GM12878 (cell line): Measurements from ENCODE around the gene HIVEP3. TPM values are rescaled to one million over a fixed set of nuclear protein-coding genes. Genes with fewer than 3 reads are reported as not detected.

ENCODE experiments used
- ATAC-seq: fragments of 200-7000 bp; cut with Tn5 transposase; 3 replicates; pipeline ENCODE4 v1.9.1; 2020; ENCODE audit warnings: mild to moderate bottlenecking, moderate library complexity
- BruUV-seq: library from RNA; stranded (reverse); fragments of 400-500 nt; replicated peaks from 2 replicates; lab custom pipeline; 2021; lab: Mats Ljungman, UMichigan
- CTCF ChIA-PET: fragments of 300-600 bp; sonication (Branson Sonifier 250); formaldehyde crosslinking; extraction: SDS; loops from one replicate; lab custom pipeline; 2021; ENCODE audit warnings: inconsistent platforms; lab: Yijun Ruan, JAX
- POLR2A ChIA-PET: fragments of 350-600 bp; formaldehyde crosslinking; extraction: SDS; loops from one replicate; lab custom pipeline; 2021; ENCODE audit warnings: inconsistent platforms; lab: Charles Lee
- RAD21 ChIA-PET: fragments of 300-600 bp; sonication (Branson Sonifier 250); formaldehyde crosslinking; loops from one replicate; lab custom pipeline; 2023; ENCODE audit warnings: antibody characterized with exemption; ENCODE audit not compliant: unreplicated experiment; lab: Charles Lee
- SMC1A ChIA-PET: fragments of 300-600 bp; sonication (Branson Sonifier 250); formaldehyde crosslinking; loops from one replicate; lab custom pipeline; 2023; ENCODE audit not compliant: unreplicated experiment, uncharacterized antibody; lab: Charles Lee
- DNase-seq: peaks from one replicate; pipeline ENCODE4 v3.0.0-alpha.2; 2011; ENCODE audit warnings: low read depth, low spot score
- FAIRE-seq: peaks from 3 replicates; lab custom pipeline; 2011; peaks lifted over from hg19 to GRCh38; lab: Jason Lieb, UNC
- H2AFZ ChIP-seq: 2 replicates; pipeline ENCODE4 v1.6.0; 2011; ENCODE audit warnings: low read depth, low read length, control low read depth; ENCODE audit not compliant: control insufficient read depth
- H3K27ac ChIP-seq: 2 replicates; pipeline ENCODE4 v1.5.1; 2011; ENCODE audit warnings: control low read depth; ENCODE audit not compliant: control insufficient read depth, insufficient read depth
- H3K27me3 ChIP-seq, 2 experiments: replicated peaks in 1 of 2; 2 replicates each; pipeline versions ENCODE4 v1.6.0 to v1.6.1; 2011; ENCODE audit warnings: low read length in 1 of 2; ENCODE audit not compliant: control insufficient read depth in 2 of 2, insufficient read depth in 2 of 2
- H3K36me3 ChIP-seq, 2 experiments: 2 replicates each; pipeline ENCODE4 v1.5.1; 2011; ENCODE audit warnings: low read length in 1 of 2; ENCODE audit not compliant: control insufficient read depth in 2 of 2, insufficient read depth in 2 of 2
- H3K4me1 ChIP-seq: 2 replicates; pipeline ENCODE4 v1.6.1; 2011; ENCODE audit warnings: mild to moderate bottlenecking, low read length, moderate library complexity, mixed read lengths; ENCODE audit not compliant: control insufficient read depth, insufficient read depth
- H3K4me2 ChIP-seq: 2 replicates; pipeline ENCODE4 v1.6.0; 2011; ENCODE audit warnings: control low read depth; ENCODE audit not compliant: control insufficient read depth, insufficient read depth
- H3K4me3 ChIP-seq: fragments of 200-600 bp; sonication (generic); 2 replicates; pipeline ENCODE4 v1.5.1; 2016
- H3K79me2 ChIP-seq: 2 replicates; pipeline ENCODE4 v1.6.0; 2011; ENCODE audit warnings: low read length; ENCODE audit not compliant: control insufficient read depth, insufficient read depth
- H3K9ac ChIP-seq: 2 replicates; pipeline ENCODE4 v1.8.0; 2011; ENCODE audit warnings: low read length, control low read depth, mixed read lengths; ENCODE audit not compliant: control insufficient read depth, insufficient read depth
- H3K9me3 ChIP-seq: replicated peaks from 3 replicates; pipeline ENCODE4 v1.5.1; 2011; ENCODE audit warnings: mild to moderate bottlenecking, low read length; ENCODE audit not compliant: control insufficient read depth, insufficient read depth
- H4K20me1 ChIP-seq: 2 replicates; pipeline ENCODE4 v1.6.0; 2011; ENCODE audit not compliant: control insufficient read depth, insufficient read depth
- GABPA ChIP-seq: IDR thresholded peaks from 2 replicates; pipeline ENCODE4 v1.6.1; 2014; ENCODE audit warnings: antibody characterized with exemption, low read depth, mild to moderate bottlenecking, inconsistent platforms
- NRF1 ChIP-seq: conservative IDR thresholded peaks from 2 replicates; pipeline ENCODE4 v1.6.1; 2011; ENCODE audit warnings: mild to moderate bottlenecking, low read depth, low read length, improper control_type of control experiment
- STAT1 ChIP-seq: fragments of 450-650 bp; conservative IDR thresholded peaks from 2 replicates; pipeline ENCODE4 v1.6.1; 2014; ENCODE audit warnings: antibody characterized with exemption, mild to moderate bottlenecking
- TAF1 ChIP-seq: IDR thresholded peaks from 2 replicates; pipeline ENCODE4 v1.6.1; 2011; ENCODE audit warnings: mild to moderate bottlenecking, low read depth, low read length, borderline replicate concordance
- TBL1XR1 ChIP-seq: IDR thresholded peaks from 2 replicates; pipeline ENCODE4 v1.6.1; 2012; ENCODE audit warnings: low read depth, low read length, improper control_type of control experiment
- WGBS: methylation state at CpG from one replicate; pipeline ENCODE4 v1.1.6; 2016; ENCODE audit warnings: low lambda C conversion rate; ENCODE audit not compliant: insufficient replicate concordance, insufficient coverage; ENCODE audit errors: missing lambda C conversion rate; 5-methylcytosine and 5-hydroxymethylcytosine counted together
- in situ Hi-C: fragments of 300-500 bp; cut with MboI; formaldehyde crosslinking; loops from 9 replicates; pipeline ENCODE4 v1.14.3; 2018; ENCODE audit warnings: mixed read lengths
- intact Hi-C: fragments of 100-400 bp; cut with micrococcal nuclease; formaldehyde crosslinking; loops from one replicate; pipeline ENCODE4 v1.14.2; 2022; ENCODE audit not compliant: unreplicated experiment
- polyA plus RNA-seq, 11 experiments: library from polyadenylated mRNA; depleted of rRNA in 4 of 11; unstranded in 6 of 11; stranded (reverse) in 5 of 11; fragments of >200 nt; fragmentation: Nextera tagmentation in 4 of 11; fragmentation: Illumina TruSeq in 1 of 11; extraction: Ambion mirVana in 4 of 11; extraction: Trizol in 1 of 11; gene quantifications; 1 replicate in 1 of 11; 2 replicates in 10 of 11; pipeline versions ENCODE4 v1.2.1 to v1.2.3, GENCODE V29; 2011 to 2016; ENCODE audit warnings: inconsistent platforms in 2 of 11, missing spikeins in 2 of 11, low read depth in 1 of 11
- total RNA-seq, 4 experiments: library from RNA; depleted of rRNA in 3 of 4; stranded (reverse); fragments of >200 nt in 3 of 4; fragmentation: Illumina TruSeq in 1 of 4; extraction: Trizol in 1 of 4; gene quantifications; 2 replicates each; pipeline versions ENCODE4 v1.2.1 to v1.2.3, GENCODE V29; 2013 to 2021
- TF ChIP-seq, protein P1 (sequence below): IDR thresholded peaks from 2 replicates; pipeline ENCODE4 v1.6.1; 2012; ENCODE audit warnings: low read depth, low read length, improper control_type of control experiment

Gene HIVEP3
- total and polyA plus RNA-seq, 10 of the 15 experiments (the other 5 are each of a cell fraction or from before 2014, with no cell fraction given) = 1.8 to 13.6 (median 3.8) TPM

DNA sequence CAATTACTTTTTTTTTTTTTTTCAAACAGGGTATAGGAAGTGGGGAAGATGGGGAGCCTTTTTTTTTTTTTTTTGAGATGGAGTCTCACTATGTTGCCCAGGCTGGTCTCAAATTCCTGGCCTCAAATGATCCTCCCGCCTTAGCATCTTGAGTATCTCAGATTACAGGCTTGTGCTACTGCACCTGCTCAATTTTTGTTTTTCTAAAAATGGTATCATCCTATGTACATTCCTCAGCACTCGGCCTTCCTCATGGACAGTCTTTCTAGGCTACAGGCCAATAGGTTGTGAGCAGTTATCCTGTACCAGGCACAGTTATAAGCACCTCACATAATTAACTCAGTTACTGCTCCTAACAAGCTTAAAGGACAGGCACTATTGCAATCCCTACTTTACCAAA is 302.2 kb downstream of the HIVEP3 start:
- Histone ChIP-seq H3K36me3 (no peaks in the 10 kb centered on the region; a peak in 2 of 4 replicates), H3K27me3 (no peaks in the 10 kb centered on the region), H3K9ac (no peak overlapping the region), H3K27ac (no peak overlapping the region), H3K4me2 (no peak overlapping the region), H3K4me1 (peaks cover 3% of the 10 kb centered on the region; the same call in 1 of the 2 replicates), H3K4me3 (no peak overlapping the region), H2AFZ (no peak overlapping the region), H3K79me2 (no peaks in the 10 kb centered on the region), H4K20me1 (no peaks in the 10 kb centered on the region), H3K9me3 (no peaks in the 10 kb centered on the region)
- ChIA-PET CTCF (interaction anchor here (0.6 kb wide), 1 partner anchor 294 kb away, joined by 4 read pairs; no protein-coding TSS in a partner anchor), SMC1A (no interaction called here), POLR2A (interaction anchor here (0.6 kb wide), 1 partner anchor 40 kb away, joined by 3 read pairs; no protein-coding TSS in a partner anchor), RAD21 (no interaction called here)
- no TSS peak for BruUV-seq
- FAIRE-seq = no peak
- no peak for DNase-seq
- TF ChIP-seq TAF1 (no peak), NRF1 (no peak), TBL1XR1 (no peak)
- TF ChIP-seq, protein P1, sequence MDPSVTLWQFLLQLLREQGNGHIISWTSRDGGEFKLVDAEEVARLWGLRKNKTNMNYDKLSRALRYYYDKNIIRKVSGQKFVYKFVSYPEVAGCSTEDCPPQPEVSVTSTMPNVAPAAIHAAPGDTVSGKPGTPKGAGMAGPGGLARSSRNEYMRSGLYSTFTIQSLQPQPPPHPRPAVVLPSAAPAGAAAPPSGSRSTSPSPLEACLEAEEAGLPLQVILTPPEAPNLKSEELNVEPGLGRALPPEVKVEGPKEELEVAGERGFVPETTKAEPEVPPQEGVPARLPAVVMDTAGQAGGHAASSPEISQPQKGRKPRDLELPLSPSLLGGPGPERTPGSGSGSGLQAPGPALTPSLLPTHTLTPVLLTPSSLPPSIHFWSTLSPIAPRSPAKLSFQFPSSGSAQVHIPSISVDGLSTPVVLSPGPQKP = no peak
- intact Hi-C loops (no loop called here), in situ Hi-C loops (no loop called here)
- ATAC-seq = no peak
- 89% methylated on average over 2 of the region's 2 CpGs for WGBS

DNA sequence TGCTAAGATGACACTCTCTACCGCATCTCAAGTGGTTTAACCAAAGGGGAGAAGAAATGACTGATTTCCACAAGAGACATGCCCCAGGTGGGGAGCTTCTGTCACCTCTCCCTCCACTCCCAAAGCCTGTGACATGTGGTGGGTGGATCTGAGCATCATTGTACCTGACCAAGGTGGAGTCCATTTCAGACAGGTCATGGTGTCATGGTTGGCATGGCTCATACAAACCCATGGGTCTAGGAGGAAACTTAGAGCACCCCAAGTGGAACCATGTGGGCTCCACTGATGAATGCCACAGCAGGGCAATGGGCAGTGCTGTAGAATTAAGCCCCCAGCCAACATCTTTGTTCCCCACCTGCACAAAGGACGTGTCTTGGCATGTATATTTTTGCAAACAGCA is 302.7 kb downstream of the HIVEP3 start:
- H3K4me2 ChIP-seq = no peak overlapping the region
- no peak; the same call in 2 of the 3 replicates for ATAC-seq
- H3K4me1 ChIP-seq = peaks cover 3% of the 10 kb centered on the region; the same call in 1 of the 2 replicates
- FAIRE-seq = no peak
- H2AFZ ChIP-seq = no peak overlapping the region
- H3K36me3 ChIP-seq = no peaks in the 10 kb centered on the region; a peak in 2 of 4 replicates
- intact Hi-C loops = no loop called here
- H3K27ac ChIP-seq = no peak overlapping the region
- no peaks in the 10 kb centered on the region for H3K27me3 ChIP-seq
- TF ChIP-seq GABPA (no peak), STAT1 (no peak)
- SMC1A ChIA-PET = no interaction called here
- H3K9ac ChIP-seq = no peak overlapping the region
- CTCF ChIA-PET = interaction anchor here (0.6 kb wide), 1 partner anchor 293 kb away, joined by 4 read pairs; no protein-coding TSS in a partner anchor
- in situ Hi-C loops = no loop called here
- no peaks in the 10 kb centered on the region for H3K9me3 ChIP-seq
- no peaks in the 10 kb centered on the region for H3K79me2 ChIP-seq
- POLR2A ChIA-PET = no interaction called here
- H4K20me1 ChIP-seq = no peaks in the 10 kb centered on the region
- BruUV-seq = no TSS peak
- no peak overlapping the region for H3K4me3 ChIP-seq
- RAD21 ChIA-PET = no interaction called here
- DNase-seq = no peak
- 73% methylated on average over 2 of the region's 2 CpGs for WGBS
